Body of pancreas (tissue), 4 donors: ENCODE results near the gene KIAA0825.

ENCODE experiments used
- POLR2A ChIP-seq, 3 donors: fragments of 450-650 bp; IDR thresholded peaks; one replicate each; pipeline ENCODE4 v1.6.1; 2016; ENCODE audit warnings: antibody characterized with exemption in 3 of 3, mild to moderate bottlenecking in 2 of 3
- TF ChIP-seq, protein P1 (sequence below), 7 experiments: fragments of 450-650 bp in 4 of 7; fragments of 200-600 bp in 3 of 7; sonication (generic) in 3 of 7; IDR thresholded peaks; one replicate each; pipeline ENCODE4 v1.5.1; 2016 to 2019; ENCODE audit warnings: antibody characterized with exemption in 7 of 7

DNA sequence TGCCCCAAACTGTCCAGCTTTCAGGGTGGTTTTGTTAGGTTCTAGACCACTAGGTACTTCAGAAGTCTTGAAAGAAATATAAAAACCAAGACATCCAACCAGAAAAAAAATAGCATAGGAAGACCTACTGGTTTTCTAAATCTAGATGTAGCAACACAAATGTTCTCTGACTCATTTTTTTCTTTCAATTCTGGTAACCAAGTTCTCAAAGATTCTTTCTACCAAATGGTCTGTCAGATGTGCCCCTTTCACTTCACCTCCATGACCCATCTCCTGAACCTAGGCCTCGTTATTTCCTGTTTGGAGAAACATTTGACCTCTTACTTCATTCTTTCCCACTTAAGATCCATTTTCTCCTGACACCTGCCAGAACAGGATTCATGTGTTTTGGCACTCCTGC, 355.3 kb downstream of the KIAA0825 start:
- TF ChIP-seq, protein P1, sequence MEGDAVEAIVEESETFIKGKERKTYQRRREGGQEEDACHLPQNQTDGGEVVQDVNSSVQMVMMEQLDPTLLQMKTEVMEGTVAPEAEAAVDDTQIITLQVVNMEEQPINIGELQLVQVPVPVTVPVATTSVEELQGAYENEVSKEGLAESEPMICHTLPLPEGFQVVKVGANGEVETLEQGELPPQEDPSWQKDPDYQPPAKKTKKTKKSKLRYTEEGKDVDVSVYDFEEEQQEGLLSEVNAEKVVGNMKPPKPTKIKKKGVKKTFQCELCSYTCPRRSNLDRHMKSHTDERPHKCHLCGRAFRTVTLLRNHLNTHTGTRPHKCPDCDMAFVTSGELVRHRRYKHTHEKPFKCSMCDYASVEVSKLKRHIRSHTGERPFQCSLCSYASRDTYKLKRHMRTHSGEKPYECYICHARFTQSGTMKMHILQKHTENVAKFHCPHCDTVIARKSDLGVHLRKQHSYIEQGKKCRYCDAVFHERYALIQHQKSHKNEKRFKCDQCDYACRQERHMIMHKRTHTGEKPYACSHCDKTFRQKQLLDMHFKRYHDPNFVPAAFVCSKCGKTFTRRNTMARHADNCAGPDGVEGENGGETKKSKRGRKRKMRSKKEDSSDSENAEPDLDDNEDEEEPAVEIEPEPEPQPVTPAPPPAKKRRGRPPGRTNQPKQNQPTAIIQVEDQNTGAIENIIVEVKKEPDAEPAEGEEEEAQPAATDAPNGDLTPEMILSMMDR (IDR thresholded peaks at IDR 0.05): no peak
- no peak for TF ChIP-seq POLR2A (IDR thresholded peaks at IDR 0.05)
